Measurements from ENCODE around the gene GRB2. TPM values are rescaled to one million over a fixed set of nuclear protein-coding genes. Genes with fewer than 3 reads are reported as not detected.
A peak's percentile ranks its signal among the peaks of the same experiment; 100 is the strongest.

Gene GRB2
- total RNA-seq, 3 donors from 2014 or later, result 97.8 to 116 (median 102) TPM

- no peaks in the 10 kb centered on the region for H3K9me3 ChIP-seq
- ATAC-seq (peak; percentile 18), DNase-seq (no peak)
- no peak for TF ChIP-seq CTCF (IDR thresholded peaks at IDR 0.05)
- no peak overlapping the region for H3K4me3 ChIP-seq
- no peaks in the 10 kb centered on the region for H3K36me3 ChIP-seq (ENCODE audit: low read depth)
- H3K4me1 ChIP-seq (ENCODE audit: low read depth), result peaks cover 29% of the 10 kb centered on the region
- intact Hi-C loops (cut with DNase I, micrococcal nuclease), result no loop called here
Measured at GRCh38 chr17:75367312-75367711, 38.2 kb downstream of the GRB2 start.

- H3K36me3 ChIP-seq (ENCODE audit: low read depth), result no peaks in the 10 kb centered on the region
- peaks cover 33% of the 10 kb centered on the region for H3K4me1 ChIP-seq (ENCODE audit: low read depth)
- H3K4me3 ChIP-seq, result no peak overlapping the region
- DNase-seq (no peak), ATAC-seq (no peak)
- TF ChIP-seq CTCF (IDR thresholded peaks at IDR 0.05), result no peak
- intact Hi-C loops (cut with DNase I, micrococcal nuclease), result no loop called here
- H3K9me3 ChIP-seq, result no peaks in the 10 kb centered on the region
Measured at GRCh38 chr17:75366432-75366831, 39.0 kb downstream of the GRB2 start.

- Histone ChIP-seq H3K9me3 (no peaks in the 10 kb centered on the region), H3K36me3 (ENCODE audit: low read depth) (no peaks in the 10 kb centered on the region), H3K4me3 (no peak overlapping the region), H3K4me1 (ENCODE audit: low read depth) (peaks cover 38% of the 10 kb centered on the region)
- ATAC-seq (no peak), DNase-seq (no peak)
- intact Hi-C loops (cut with DNase I, micrococcal nuclease), result no loop called here
- TF ChIP-seq CTCF (IDR thresholded peaks at IDR 0.05), result no peak
Measured at GRCh38 chr17:75365931-75366275, 39.6 kb downstream of the GRB2 start.

- peaks cover 42% of the 10 kb centered on the region for H3K4me1 ChIP-seq (ENCODE audit: low read depth)
- intact Hi-C loops (cut with DNase I, micrococcal nuclease), result no loop called here
- no peak overlapping the region for H3K4me3 ChIP-seq
- DNase-seq, result no peak
- no peaks in the 10 kb centered on the region for H3K36me3 ChIP-seq (ENCODE audit: low read depth)
- no peaks in the 10 kb centered on the region for H3K9me3 ChIP-seq
- no peak for TF ChIP-seq CTCF (IDR thresholded peaks at IDR 0.05)
- ATAC-seq, result no peak
Measured at GRCh38 chr17:75365009-75365930, 40.2 kb downstream of the GRB2 start.

- Histone ChIP-seq H3K9me3 (no peaks in the 10 kb centered on the region), H3K36me3 (ENCODE audit: low read depth) (no peaks in the 10 kb centered on the region), H3K4me3 (no peak overlapping the region), H3K4me1 (ENCODE audit: low read depth) (peaks cover 42% of the 10 kb centered on the region)
- intact Hi-C loops (cut with DNase I, micrococcal nuclease), result no loop called here
- ATAC-seq (peak; percentile 65), DNase-seq (no peak)
- no peak for TF ChIP-seq CTCF (IDR thresholded peaks at IDR 0.05)
Measured at GRCh38 chr17:75364078-75364477, 41.4 kb downstream of the GRB2 start.

All from mucosa of descending colon (tissue), 3 donors.